ENCODE measurements around the gene PRKAR1B. TPM values are rescaled to one million over a fixed set of nuclear protein-coding genes. Genes with fewer than 3 reads are reported as not detected.

PRKAR1B gene
- total and polyA plus RNA-seq, 2 donors (not counting 1 experiment from before 2014, with no cell fraction given), result 4.5 to 8.6 TPM

- Histone ChIP-seq H3K9me3 (ENCODE audit: control extremely low read depth in 1 of 3, control insufficient read depth in 2 of 3, insufficient read depth in 1 of 3, low read length in 2 of 3) (peaks cover 0 to 11% (median 0%) of the 10 kb centered on the region in 3 donors), H3K27ac (ENCODE audit: low read length in 2 of 2) (no peak overlapping the region), H3K4me2 (replicated peaks; ENCODE audit: low read depth, low read length, poor library complexity, severe bottlenecking) (no peak overlapping the region), H4K20me1 (ENCODE audit: control insufficient read depth, insufficient read depth, low read length, poor library complexity, severe bottlenecking) (no peaks in the 10 kb centered on the region), H3K27me3 (replicated peaks in 1 of 4; ENCODE audit: control extremely low read depth in 1 of 4, control insufficient read depth in 3 of 4, insufficient read depth in 4 of 4, low read length in 3 of 4) (no peaks in the 10 kb centered on the region), H3K79me2 (ENCODE audit: control insufficient read depth, insufficient read depth, low read length) (no peaks in the 10 kb centered on the region), H3K4me3 (ENCODE audit: control extremely low read depth in 1 of 5, extremely low read depth in 1 of 5, insufficient read depth in 1 of 5, low read depth in 2 of 5, low read length in 4 of 5) (no peak overlapping the region), H2AFZ (ENCODE audit: insufficient read depth, low read depth, low read length, poor library complexity, severe bottlenecking) (no peak overlapping the region), H3K9ac (ENCODE audit: low read length) (no peak overlapping the region), H3K4me1 (ENCODE audit: control insufficient read depth in 2 of 2, insufficient read depth in 2 of 2, low read length in 2 of 2) (no peaks in the 10 kb centered on the region), H3K36me3 (replicated peaks in 1 of 2; ENCODE audit: control extremely low read depth in 1 of 2, control insufficient read depth in 1 of 2, extremely low read depth in 1 of 2, insufficient read depth in 2 of 2, low read length in 1 of 2) (no peaks in the 10 kb centered on the region)
- CTCF ChIA-PET, result no interaction called here
- H3K27me3 Mint-ChIP-seq, result no peaks in the 10 kb centered on the region
- POLR2A ChIA-PET, result no interaction called here
- ATAC-seq (ENCODE audit: low read depth) (no peak), DNase-seq (no peak)
- no peaks in the 10 kb centered on the region for H3K9me3 Mint-ChIP-seq (ENCODE audit: insufficient read depth)
- H3K4me3 Mint-ChIP-seq, result no peak overlapping the region
- WGBS (ENCODE audit: insufficient coverage), result 98% methylated on average over 6 of the region's 7 CpGs
- intact Hi-C loops (cut with micrococcal nuclease), result no loop called here
- no peaks in the 10 kb centered on the region for H3K4me1 Mint-ChIP-seq
- H3K27ac Mint-ChIP-seq, result no peak overlapping the region
- TF ChIP-seq EZH2 (IDR thresholded peaks at IDR 0.05; ENCODE audit: borderline replicate concordance, insufficient read depth, low read depth, low read length, poor library complexity, severe bottlenecking) (no peak), CTCF (IDR thresholded peaks at IDR 0.05) (no peak)
These were observed 225.6 kb downstream of the PRKAR1B start for GRCh38 chr7:501526-501925.

GRCh38 chr7:500521-501420 is 226.3 kb downstream of the PRKAR1B start:
- H3K79me2 ChIP-seq (ENCODE audit: control insufficient read depth, insufficient read depth, low read length), result no peaks in the 10 kb centered on the region
- no peaks in the 10 kb centered on the region for H4K20me1 ChIP-seq (ENCODE audit: control insufficient read depth, insufficient read depth, low read length, poor library complexity, severe bottlenecking)
- TF ChIP-seq EZH2 (IDR thresholded peaks at IDR 0.05; ENCODE audit: borderline replicate concordance, insufficient read depth, low read depth, low read length, poor library complexity, severe bottlenecking) (no peak), CTCF (IDR thresholded peaks at IDR 0.05) (no peak)
- no peak overlapping the region for H3K4me3 ChIP-seq (ENCODE audit: control extremely low read depth in 1 of 5, extremely low read depth in 1 of 5, insufficient read depth in 1 of 5, low read depth in 2 of 5, low read length in 4 of 5)
- DNase-seq (no peak), ATAC-seq (ENCODE audit: low read depth) (no peak)
- no peaks in the 10 kb centered on the region for H3K4me1 ChIP-seq (ENCODE audit: control insufficient read depth in 2 of 2, insufficient read depth in 2 of 2, low read length in 2 of 2)
- H3K4me2 ChIP-seq (replicated peaks; ENCODE audit: low read depth, low read length, poor library complexity, severe bottlenecking), result no peak overlapping the region
- Mint-ChIP-seq H3K27me3 (no peaks in the 10 kb centered on the region), H3K27ac (no peak overlapping the region), H3K9me3 (ENCODE audit: insufficient read depth) (no peaks in the 10 kb centered on the region), H3K4me3 (no peak overlapping the region), H3K4me1 (no peaks in the 10 kb centered on the region)
- intact Hi-C loops (cut with micrococcal nuclease), result no loop called here
- no peak overlapping the region for H3K9ac ChIP-seq (ENCODE audit: low read length)
- ChIA-PET CTCF (no interaction called here), POLR2A (no interaction called here)
- H3K27ac ChIP-seq (ENCODE audit: low read length in 2 of 2), result no peak overlapping the region
- H2AFZ ChIP-seq (ENCODE audit: insufficient read depth, low read depth, low read length, poor library complexity, severe bottlenecking), result no peak overlapping the region
- WGBS (ENCODE audit: insufficient coverage), result 98% methylated on average over 28 of the region's 35 CpGs
- H3K36me3 ChIP-seq (replicated peaks in 1 of 2; ENCODE audit: control extremely low read depth in 1 of 2, control insufficient read depth in 1 of 2, extremely low read depth in 1 of 2, insufficient read depth in 2 of 2, low read length in 1 of 2), result no peaks in the 10 kb centered on the region
- H3K27me3 ChIP-seq (replicated peaks in 1 of 4; ENCODE audit: control extremely low read depth in 1 of 4, control insufficient read depth in 3 of 4, insufficient read depth in 4 of 4, low read length in 3 of 4), result no peaks in the 10 kb centered on the region
- peaks cover 0 to 11% (median 0%) of the 10 kb centered on the region in 3 donors for H3K9me3 ChIP-seq (ENCODE audit: control extremely low read depth in 1 of 3, control insufficient read depth in 2 of 3, insufficient read depth in 1 of 3, low read length in 2 of 3)

Data from B cell (primary cell).